Stimulated activated naive CD8-positive, alpha-beta T cell treated with anti-CD3 and anti-CD28 coated beads, Interleukin-15, Interleukin-2, amounts not matched to agents 100 U/mL and 50 U/mL, for 24 hours (primary cell): ENCODE data around the gene CBLIF.
"Not testable (repeated sequence)": the region's sequence is repeated elsewhere in the genome, so short reads cannot be mapped to it uniquely, and the experiment has no call there.

Experiments used
- ATAC-seq: fragments of 150-1000 bp; cut with Tn5 transposase; one replicate; pipeline ENCODE4 v1.10.0; 2021
- DNase-seq: peaks from one replicate; pipeline ENCODE4 v3.0.0; 2021

Gene CBLIF

GRCh38 chr11:59794417-59794816 is 50.9 kb downstream of the CBLIF start:
- ATAC-seq, result no peak

GRCh38 chr11:59792507-59792906 is 52.8 kb downstream of the CBLIF start:
- ATAC-seq (no peak), DNase-seq (no peak)

More at GRCh38 chr11:59794417-59794816, 50.9 kb downstream of the CBLIF start:
- DNase-seq, result no peak

GRCh38 chr11:59791639-59792038 is 53.7 kb downstream of the CBLIF start:
- DNase-seq, result no peak
- no peak for ATAC-seq

DNA sequence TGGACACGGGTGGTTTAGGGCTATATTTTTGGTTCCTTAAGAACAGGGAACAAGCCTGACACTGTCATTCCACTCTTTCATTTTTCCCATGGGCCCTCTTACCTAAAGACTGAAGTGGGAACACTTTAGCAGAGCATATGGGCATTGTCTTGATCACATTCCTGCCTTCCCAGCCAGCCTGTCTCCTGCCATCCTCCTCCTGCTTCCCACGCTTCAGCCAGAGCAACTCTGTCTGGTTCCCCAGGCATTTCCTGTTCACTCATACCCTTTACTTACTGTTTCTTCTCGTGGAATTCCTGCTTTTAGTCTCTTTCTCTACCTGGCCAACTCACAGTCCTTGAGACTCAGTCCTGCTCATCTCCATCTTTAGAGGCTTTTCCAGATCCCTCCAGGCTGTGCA is 57.5 kb downstream of the CBLIF start:
- ATAC-seq (no peak), DNase-seq (no peak)

GRCh38 chr11:59787255-59787588 is 58.1 kb downstream of the CBLIF start:
- DNase-seq (no peak), ATAC-seq (no peak)

GRCh38 chr11:59785818-59786217 is 59.5 kb downstream of the CBLIF start:
- no peak for ATAC-seq
- DNase-seq, result no peak

- not testable (repeated sequence) for ATAC-seq, DNase-seq
These were observed 60.9 kb downstream of the CBLIF start for GRCh38 chr11:59784441-59784840.

GRCh38 chr11:59783632-59784090 is 61.6 kb downstream of the CBLIF start:
- no peak for DNase-seq
- peak; percentile 57 for ATAC-seq

DNA sequence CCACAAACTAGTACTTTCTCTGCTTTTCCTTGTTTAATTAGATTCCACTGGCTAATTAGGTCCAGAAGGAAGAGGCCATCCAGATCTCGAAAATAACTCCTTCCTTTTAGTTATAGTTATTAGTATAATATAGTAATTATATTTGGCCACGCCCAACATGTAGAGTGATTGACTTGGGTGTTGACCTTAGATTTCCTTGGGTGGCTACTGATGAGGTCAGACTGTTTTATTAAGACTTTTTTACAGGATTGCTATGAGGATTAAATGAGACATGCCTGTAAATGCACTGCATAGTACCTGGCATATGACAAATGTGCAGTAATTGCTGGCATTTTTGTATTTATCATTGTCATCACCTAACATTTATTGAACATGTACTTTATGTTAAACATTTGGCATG is 63.2 kb downstream of the CBLIF start:
- no peak for ATAC-seq

GRCh38 chr11:59779487-59779886 is 65.8 kb downstream of the CBLIF start:
- DNase-seq (no peak), ATAC-seq (no peak)

More for the DNA sequence above, 63.2 kb downstream of the CBLIF start:
- DNase-seq, result no peak
